Epithelial cell of proximal tubule (primary cell): ENCODE results near the gene PROSER3. TPM values are rescaled to one million over a fixed set of nuclear protein-coding genes. Genes with fewer than 3 reads are reported as not detected.
A peak's percentile ranks its signal among the peaks of the same experiment; 100 is the strongest.

Source experiments
- DNase-seq: peaks from one replicate; pipeline ENCODE4 v3.0.0-alpha.2; 2011; ENCODE audit warnings: low read depth
- H3K4me3 ChIP-seq: 2 replicates; pipeline ENCODE4 v1.5.1; 2011; ENCODE audit warnings: low read depth, mild to moderate bottlenecking, low read length
- CTCF ChIP-seq: conservative IDR thresholded peaks from 2 replicates; pipeline ENCODE4 v1.5.1; 2012; ENCODE audit warnings: low read depth, mild to moderate bottlenecking, low read length
- total RNA-seq: library from RNA; depleted of rRNA; stranded (reverse); fragments of >200 nt; gene quantifications from 2 replicates; pipeline ENCODE4 v1.2.3, GENCODE V29; 2015

PROSER3 gene
- total RNA-seq, 1 donor from 2014 or later = 14.7 TPM

- peak overlapping the region; percentile 81 for H3K4me3 ChIP-seq
- TF ChIP-seq CTCF = no peak
- no peak for DNase-seq
Measured at GRCh38 chr19:35757231-35757748, 686 bp upstream of the PROSER3 start.

- no peak overlapping the region for H3K4me3 ChIP-seq
- TF ChIP-seq CTCF = no peak
- DNase-seq = no peak
Measured at GRCh38 chr19:35759697-35760096, 1.7 kb downstream of the PROSER3 start.

- TF ChIP-seq CTCF = no peak
- no peak overlapping the region for H3K4me3 ChIP-seq
- no peak for DNase-seq
Measured at GRCh38 chr19:35760711-35761349, 2.9 kb downstream of the PROSER3 start.

- no peak for DNase-seq
- no peak for TF ChIP-seq CTCF
Measured at GRCh38 chr19:35764432-35765315, 6.7 kb downstream of the PROSER3 start.

GRCh38 chr19:35766571-35767104, 8.7 kb downstream of the PROSER3 start:
- no peak overlapping the region for H3K4me3 ChIP-seq
- DNase-seq = no peak
- TF ChIP-seq CTCF = no peak

More at GRCh38 chr19:35764432-35765315, 6.7 kb downstream of the PROSER3 start:
- no peak overlapping the region for H3K4me3 ChIP-seq

GRCh38 chr19:35767288-35768081, 9.5 kb downstream of the PROSER3 start:
- TF ChIP-seq CTCF = no peak
- no peak for DNase-seq
- no peak overlapping the region for H3K4me3 ChIP-seq
